ENCODE data around the gene ERCC1.
A peak's percentile ranks its signal among the peaks of the same experiment; 100 is the strongest.
"Not testable (repeated sequence)": the region's sequence is repeated elsewhere in the genome, so short reads cannot be mapped to it uniquely, and the experiment has no call there.

The ERCC1 gene

DNA sequence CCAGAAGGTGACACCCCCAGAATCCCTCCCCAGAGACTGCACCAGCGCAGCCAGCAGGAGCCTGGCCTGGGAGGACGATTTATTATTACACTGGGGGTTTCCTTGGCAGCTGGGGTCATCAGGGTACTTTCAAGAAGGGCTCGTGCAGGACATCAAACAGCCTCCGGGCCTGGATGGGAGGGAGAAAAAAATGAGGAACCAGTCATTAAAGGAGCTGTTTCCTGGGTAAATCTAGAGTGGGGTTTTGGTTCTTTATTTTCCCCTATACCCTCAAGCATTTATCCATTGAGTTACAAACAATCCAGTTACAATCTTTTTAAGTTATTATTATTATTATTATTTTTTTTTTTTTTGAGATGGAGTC, 14.2 kb downstream of the ERCC1 start:
- TF ChIP-seq, protein P1, sequence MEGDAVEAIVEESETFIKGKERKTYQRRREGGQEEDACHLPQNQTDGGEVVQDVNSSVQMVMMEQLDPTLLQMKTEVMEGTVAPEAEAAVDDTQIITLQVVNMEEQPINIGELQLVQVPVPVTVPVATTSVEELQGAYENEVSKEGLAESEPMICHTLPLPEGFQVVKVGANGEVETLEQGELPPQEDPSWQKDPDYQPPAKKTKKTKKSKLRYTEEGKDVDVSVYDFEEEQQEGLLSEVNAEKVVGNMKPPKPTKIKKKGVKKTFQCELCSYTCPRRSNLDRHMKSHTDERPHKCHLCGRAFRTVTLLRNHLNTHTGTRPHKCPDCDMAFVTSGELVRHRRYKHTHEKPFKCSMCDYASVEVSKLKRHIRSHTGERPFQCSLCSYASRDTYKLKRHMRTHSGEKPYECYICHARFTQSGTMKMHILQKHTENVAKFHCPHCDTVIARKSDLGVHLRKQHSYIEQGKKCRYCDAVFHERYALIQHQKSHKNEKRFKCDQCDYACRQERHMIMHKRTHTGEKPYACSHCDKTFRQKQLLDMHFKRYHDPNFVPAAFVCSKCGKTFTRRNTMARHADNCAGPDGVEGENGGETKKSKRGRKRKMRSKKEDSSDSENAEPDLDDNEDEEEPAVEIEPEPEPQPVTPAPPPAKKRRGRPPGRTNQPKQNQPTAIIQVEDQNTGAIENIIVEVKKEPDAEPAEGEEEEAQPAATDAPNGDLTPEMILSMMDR (IDR thresholded peaks at IDR 0.05): no peak
- no peak overlapping the region for H3K4me3 ChIP-seq (ENCODE audit: low read depth in 1 of 2, low read length in 1 of 2)
- peaks cover 26% of the 10 kb centered on the region for H3K27me3 ChIP-seq
- no peak overlapping the region for H3K27ac ChIP-seq
- H3K36me3 ChIP-seq: peaks cover 6% of the 10 kb centered on the region
- peaks cover 24 to 25% of the 10 kb centered on the region in 2 experiments for H3K4me1 ChIP-seq (ENCODE audit: control insufficient read depth in 1 of 2, insufficient read depth in 1 of 2, low read depth in 1 of 2, low read length in 1 of 2)
- H3K9me3 ChIP-seq: no peaks in the 10 kb centered on the region

GRCh38 chr19:45408830-45409556, 14.7 kb downstream of the ERCC1 start:
- peaks cover 27 to 29% of the 10 kb centered on the region in 2 experiments for H3K4me1 ChIP-seq (ENCODE audit: control insufficient read depth in 1 of 2, insufficient read depth in 1 of 2, low read depth in 1 of 2, low read length in 1 of 2)
- peaks cover 5% of the 10 kb centered on the region for H3K36me3 ChIP-seq

GRCh38 chr19:45408121-45408520, 15.6 kb downstream of the ERCC1 start:
- TF ChIP-seq, protein P1 (IDR thresholded peaks at IDR 0.05): no peak
- Histone ChIP-seq H3K4me1 (ENCODE audit: control insufficient read depth in 1 of 2, insufficient read depth in 1 of 2, low read depth in 1 of 2, low read length in 1 of 2) (peaks cover 27 to 29% of the 10 kb centered on the region in 2 experiments), H3K27ac (no peak overlapping the region), H3K36me3 (no peaks in the 10 kb centered on the region), H3K9me3 (no peaks in the 10 kb centered on the region), H3K27me3 (peaks cover 40% of the 10 kb centered on the region), H3K4me3 (ENCODE audit: low read depth in 1 of 2, low read length in 1 of 2) (no peak overlapping the region)

More at GRCh38 chr19:45408830-45409556, 14.7 kb downstream of the ERCC1 start:
- Histone ChIP-seq H3K27me3 (peaks cover 31% of the 10 kb centered on the region), H3K4me3 (ENCODE audit: low read depth in 1 of 2, low read length in 1 of 2) (no peak overlapping the region), H3K27ac (no peak overlapping the region), H3K9me3 (no peaks in the 10 kb centered on the region)
- TF ChIP-seq, protein P1 (IDR thresholded peaks at IDR 0.05): no peak

- not testable (repeated sequence) for H3K4me3 ChIP-seq (ENCODE audit: low read depth in 1 of 2, low read length in 1 of 2); H3K9me3 ChIP-seq; H3K36me3 ChIP-seq; H3K27ac ChIP-seq
- Histone ChIP-seq H3K4me1 (ENCODE audit: control insufficient read depth in 1 of 2, insufficient read depth in 1 of 2, low read depth in 1 of 2, low read length in 1 of 2) (peaks cover 27 to 29% of the 10 kb centered on the region in 2 experiments), H3K27me3 (peaks cover 45% of the 10 kb centered on the region)
Observed at GRCh38 chr19:45407585-45407984, 16.1 kb downstream of the ERCC1 start.

DNA sequence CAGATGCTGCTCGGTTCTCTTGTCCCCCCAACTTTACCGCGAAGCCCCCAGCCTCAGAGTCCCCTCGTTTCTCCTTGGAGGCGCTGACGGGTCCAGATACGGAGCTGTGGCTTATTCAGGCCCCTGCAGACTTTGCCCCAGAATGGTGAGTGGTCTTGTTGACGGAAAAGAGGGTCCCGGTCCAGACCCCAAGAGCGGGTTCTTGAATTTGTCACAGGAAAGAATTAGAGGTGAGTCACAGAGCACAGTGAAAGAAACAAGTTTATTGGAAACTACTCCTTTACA, 16.7 kb downstream of the ERCC1 start:
- no peak overlapping the region for H3K27ac ChIP-seq
- no peaks in the 10 kb centered on the region for H3K9me3 ChIP-seq
- H3K4me3 ChIP-seq (ENCODE audit: low read depth in 1 of 2, low read length in 1 of 2): peak overlapping the region in 1 of 2 experiments; percentile 53
- peaks cover 51% of the 10 kb centered on the region for H3K27me3 ChIP-seq
- no peaks in the 10 kb centered on the region for H3K36me3 ChIP-seq
- peaks cover 27 to 29% of the 10 kb centered on the region in 2 experiments for H3K4me1 ChIP-seq (ENCODE audit: control insufficient read depth in 1 of 2, insufficient read depth in 1 of 2, low read depth in 1 of 2, low read length in 1 of 2)
- TF ChIP-seq, protein P1 (IDR thresholded peaks at IDR 0.05): no peak

DNA sequence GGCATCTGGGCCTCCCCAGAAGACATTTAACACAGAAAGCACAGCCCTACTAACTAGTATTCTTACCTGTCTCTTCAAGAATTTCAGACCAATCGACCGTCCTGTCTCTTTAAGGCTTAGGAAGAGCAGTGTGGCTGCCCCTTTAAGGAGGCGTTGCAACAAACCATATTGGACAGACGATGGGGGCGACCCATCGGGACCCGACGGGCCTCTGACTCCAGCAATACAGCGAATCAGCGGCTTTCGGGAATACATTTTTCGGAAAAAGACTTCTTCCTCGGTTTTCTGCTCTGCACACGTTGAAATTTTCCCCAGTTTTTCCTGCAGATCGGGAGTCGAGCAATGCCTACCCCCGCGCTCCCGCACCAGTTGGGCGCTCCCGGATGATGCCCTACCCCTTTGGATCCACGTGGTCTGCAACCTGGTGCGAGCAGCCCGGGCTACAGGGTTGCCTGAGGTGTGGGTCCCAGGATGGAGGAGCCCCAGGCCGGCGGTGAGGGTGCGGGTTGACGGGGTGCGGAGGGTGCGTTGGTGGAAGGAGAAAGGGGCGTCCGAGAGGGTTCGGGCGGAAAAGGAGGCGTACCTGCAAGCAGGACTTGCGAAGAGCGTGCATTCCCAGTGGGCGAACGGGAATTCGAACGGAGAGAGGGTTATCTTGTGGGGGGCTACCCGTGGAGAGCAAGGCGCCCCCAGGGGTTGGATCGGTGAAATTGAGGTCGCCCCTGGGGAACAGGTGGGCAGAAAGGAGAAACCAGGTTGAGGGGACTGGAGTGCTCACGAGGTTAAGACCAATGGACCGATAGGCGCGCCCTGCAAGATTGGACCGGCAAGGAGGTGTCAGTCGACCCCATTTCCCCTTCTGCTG, 17.3 kb downstream of the ERCC1 start, which contains the start of gene POLR1G:
Gene POLR1G, plus strand, starts transcription at position 419 of the 865 bp plus-strand sequence. Its CDS starts 53 bp downstream, at position 472.
- Histone ChIP-seq H3K4me3 (ENCODE audit: low read depth in 1 of 2, low read length in 1 of 2) (peak within 1 kb of the TSS; percentile 53 to 61), H3K27ac (no peak within 1 kb of the TSS), H3K36me3 (no peaks in the 10 kb centered on the region), H3K27me3 (peaks cover 56% of the 10 kb centered on the region), H3K4me1 (ENCODE audit: control insufficient read depth in 1 of 2, insufficient read depth in 1 of 2, low read depth in 1 of 2, low read length in 1 of 2) (peaks cover 27 to 29% of the 10 kb centered on the region in 2 experiments), H3K9me3 (no peaks in the 10 kb centered on the region)
- TF ChIP-seq, protein P1 (IDR thresholded peaks at IDR 0.05): no peak

Data from neutrophil (primary cell).